HG03280 (cell line): Measurements from ENCODE around the gene LIMCH1.

Experiments used
- ATAC-seq: cut with Tn5 transposase; IDR thresholded peaks from one replicate; pipeline ENCODE4 v1.9.1; 2021; ENCODE audit warnings: mild to moderate bottlenecking, moderate library complexity; ENCODE audit not compliant: unreplicated experiment

LIMCH1 gene

DNA sequence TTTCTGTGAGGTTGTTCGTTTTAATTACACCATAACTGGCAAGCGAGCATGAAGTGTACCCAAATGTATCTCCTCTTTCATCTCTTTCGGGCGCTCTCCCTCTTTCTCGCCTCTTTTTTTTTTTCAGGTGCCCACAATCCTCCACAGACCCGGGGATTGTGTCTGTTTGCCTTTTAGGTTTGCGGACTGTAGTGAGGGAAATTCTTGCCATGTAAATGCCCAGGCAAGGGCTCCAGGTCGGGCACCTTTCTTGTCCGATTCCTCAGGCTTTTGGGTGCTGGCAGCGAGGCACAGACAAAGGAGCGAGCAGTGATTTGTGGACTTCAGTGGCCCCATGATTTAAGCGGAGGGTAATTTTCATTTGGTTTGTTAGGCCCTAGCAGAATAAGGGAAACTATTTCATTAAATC lies 211.7 kb downstream of the LIMCH1 start:
- no peak for ATAC-seq
